Keratinocyte (primary cell): Measurements from ENCODE around the gene FUOM. TPM values are rescaled to one million over a fixed set of nuclear protein-coding genes. Genes with fewer than 3 reads are reported as not detected.

Experiments used
- DNase-seq: peaks from one replicate; pipeline ENCODE4 v3.0.0-alpha.2; 2011; ENCODE audit warnings: low read depth, missing footprints, low spot score
- FAIRE-seq: peaks from 2 replicates; lab custom pipeline; 2011; peaks lifted over from hg19 to GRCh38; lab: Jason Lieb, UNC
- H2AFZ ChIP-seq: 2 replicates; pipeline ENCODE4 v1.6.0; 2012; ENCODE audit warnings: low read length, control low read depth, inconsistent platforms; ENCODE audit not compliant: control insufficient read depth
- H3K27ac ChIP-seq: 2 replicates; pipeline ENCODE4 v1.5.1; 2011; ENCODE audit warnings: low read length; ENCODE audit not compliant: control insufficient read depth, insufficient read depth
- H3K27me3 ChIP-seq: 3 replicates; pipeline ENCODE4 v1.6.0; 2011; ENCODE audit warnings: low read length; ENCODE audit not compliant: control insufficient read depth, insufficient read depth; ENCODE audit errors: extremely low read depth
- H3K36me3 ChIP-seq, 2 experiments: 2 replicates in 1 of 2; 3 replicates in 1 of 2; pipeline ENCODE4 v1.5.1; 2011; ENCODE audit warnings: low read length in 2 of 2, mild to moderate bottlenecking in 1 of 2; ENCODE audit not compliant: control insufficient read depth in 2 of 2, insufficient read depth in 2 of 2; ENCODE audit errors: extremely low read depth in 1 of 2
- H3K4me1 ChIP-seq: 3 replicates; pipeline ENCODE4 v1.5.1; 2011; ENCODE audit warnings: low read length; ENCODE audit not compliant: control insufficient read depth, insufficient read depth; ENCODE audit errors: extremely low read depth
- H3K4me2 ChIP-seq: 3 replicates; pipeline ENCODE4 v1.6.0; 2011; ENCODE audit warnings: low read depth, low read length; ENCODE audit not compliant: control insufficient read depth, insufficient read depth; ENCODE audit errors: extremely low read depth
- H3K4me3 ChIP-seq, 3 experiments: fragments of 200-600 bp in 1 of 3; sonication (generic) in 1 of 3; 2 replicates in 2 of 3; 3 replicates in 1 of 3; pipeline ENCODE4 v1.5.1; 2011 to 2016; ENCODE audit warnings: low read length in 3 of 3, mild to moderate bottlenecking in 3 of 3, control low read depth in 2 of 3, inconsistent platforms in 1 of 3, low read depth in 1 of 3, mixed read lengths in 1 of 3, mixed run types in 1 of 3, moderate library complexity in 1 of 3; ENCODE audit not compliant: control insufficient read depth in 2 of 3, insufficient read depth in 2 of 3; ENCODE audit errors: extremely low read depth in 1 of 3
- H3K79me2 ChIP-seq: 2 replicates; pipeline ENCODE4 v1.6.0; 2012; ENCODE audit warnings: low read length; ENCODE audit not compliant: control insufficient read depth, insufficient read depth
- H3K9ac ChIP-seq: 3 replicates; pipeline ENCODE4 v1.6.0; 2011; ENCODE audit warnings: low read length; ENCODE audit not compliant: control insufficient read depth, insufficient read depth; ENCODE audit errors: extremely low read depth
- H3K9me1 ChIP-seq: 3 replicates; pipeline ENCODE4 v1.6.0; 2011; ENCODE audit warnings: low read length; ENCODE audit not compliant: control insufficient read depth, insufficient read depth; ENCODE audit errors: extremely low read depth
- H3K9me3 ChIP-seq: 2 replicates; pipeline ENCODE4 v1.5.1; 2012; ENCODE audit warnings: low read depth, low read length; ENCODE audit not compliant: control insufficient read depth
- H4K20me1 ChIP-seq: 3 replicates; pipeline ENCODE4 v1.6.0; 2011; ENCODE audit warnings: low read length; ENCODE audit not compliant: control insufficient read depth, insufficient read depth; ENCODE audit errors: extremely low read depth
- CTCF ChIP-seq, 3 experiments: IDR thresholded peaks in 1 of 3; conservative IDR thresholded peaks in 1 of 3; optimal IDR thresholded peaks in 1 of 3; 2 replicates in 2 of 3; 3 replicates in 1 of 3; pipeline versions ENCODE3 to v1.5.1; 2011; ENCODE audit warnings: low read length in 3 of 3, mild to moderate bottlenecking in 3 of 3, moderate library complexity in 2 of 3, control low read depth in 1 of 3, inconsistent platforms in 1 of 3; ENCODE audit not compliant: insufficient read depth in 2 of 3; ENCODE audit errors: extremely low read depth in 1 of 3
- EZH2 ChIP-seq: IDR thresholded peaks from one replicate; pipeline ENCODE4 v1.6.1; 2012; ENCODE audit warnings: inconsistent platforms, mild to moderate bottlenecking, low read length, moderate library complexity
- dilution Hi-C: fragments of 300-500 bp; cut with MboI; formaldehyde crosslinking; loops from one replicate; pipeline ENCODE4 v1.7.0; 2020; ENCODE audit warnings: low sequenced_read_pairs; ENCODE audit not compliant: extremely low pct_ligation_motif_present
- polyA plus RNA-seq, 5 experiments: library from polyadenylated mRNA; depleted of rRNA in 3 of 5; stranded (reverse) in 3 of 5; stranded (forward) in 1 of 5; unstranded in 1 of 5; fragments of >200 nt; gene quantifications; 1 replicate in 1 of 5; 2 replicates in 3 of 5; 3 replicates in 1 of 5; pipeline versions ENCODE4 v1.2.1 to v1.2.3, GENCODE V29; 2011 to 2012; ENCODE audit warnings: missing spikeins in 2 of 5, low read depth in 1 of 5, low replicate concordance in 1 of 5

FUOM gene
- polyA plus RNA-seq, 1 donor (not counting 4 experiments of a cell fraction or from before 2014, with no cell fraction given), result 11.3 TPM

- peak within 1 kb of the TSS; percentile 90 to 99 (median 98) for H3K4me3 ChIP-seq
- no peaks in the 10 kb centered on the region for H3K27me3 ChIP-seq
- peaks cover 38% of the 10 kb centered on the region for H3K79me2 ChIP-seq
- peaks cover 20% of the 10 kb centered on the region for H3K4me1 ChIP-seq
- dilution Hi-C loops, result no loop called here
- no peaks in the 10 kb centered on the region for H3K9me1 ChIP-seq
- DNase-seq (no peak), FAIRE-seq (no peak)
- H2AFZ ChIP-seq, result peak within 1 kb of the TSS; percentile 87
- peaks cover 11 to 23% of the 10 kb centered on the region in 2 experiments for H3K36me3 ChIP-seq
- no peaks in the 10 kb centered on the region for H4K20me1 ChIP-seq
- peak within 1 kb of the TSS; percentile 80 for H3K27ac ChIP-seq
- no peaks in the 10 kb centered on the region for H3K9me3 ChIP-seq
- H3K9ac ChIP-seq, result peak within 1 kb of the TSS; percentile 92
- TF ChIP-seq EZH2 (no peak), CTCF (optimal IDR thresholded peaks at IDR 0.05 in 1 of 3, IDR thresholded peaks at IDR 0.05 in 1 of 3, conservative IDR thresholded peaks at IDR 0.05 in 1 of 3; ENCODE audit: extremely low read depth in 1 of 3, insufficient read depth in 2 of 3, low read length in 3 of 3) (peak in 2 of 3 experiments; percentile 18 to 19)
- H3K4me2 ChIP-seq, result peak within 1 kb of the TSS; percentile 95
Measured at GRCh38 chr10:133394064-133394663, 36.3 kb upstream of the FUOM start, which contains the start of gene MTG1. Gene MTG1 (plus strand): TSS chr10:133394157. CDS start chr10:133394221, 64 bp downstream.

- H3K9ac ChIP-seq, result peak overlapping the region; percentile 92
- peak overlapping the region; percentile 58 for H3K4me2 ChIP-seq
- dilution Hi-C loops, result no loop called here
Measured at GRCh38 chr10:133393401-133394063, 35.7 kb upstream of the FUOM start.

More at GRCh38 chr10:133393401-133394063, 35.7 kb upstream of the FUOM start:
- no peaks in the 10 kb centered on the region for H3K9me1 ChIP-seq
- H3K36me3 ChIP-seq, result peaks cover 9 to 17% of the 10 kb centered on the region in 2 experiments
- DNase-seq, result no peak
- no peak overlapping the region for H3K27ac ChIP-seq
- FAIRE-seq, result no peak
- H3K79me2 ChIP-seq, result peaks cover 34% of the 10 kb centered on the region
- peak overlapping the region; percentile 4 to 99 (median 98) for H3K4me3 ChIP-seq
- no peaks in the 10 kb centered on the region for H3K9me3 ChIP-seq
- no peak for TF ChIP-seq CTCF (optimal IDR thresholded peaks at IDR 0.05 in 1 of 3, IDR thresholded peaks at IDR 0.05 in 1 of 3, conservative IDR thresholded peaks at IDR 0.05 in 1 of 3; ENCODE audit: extremely low read depth in 1 of 3, insufficient read depth in 2 of 3, low read length in 3 of 3)
- TF ChIP-seq EZH2, result no peak
- peaks cover 20% of the 10 kb centered on the region for H3K4me1 ChIP-seq
- no peaks in the 10 kb centered on the region for H4K20me1 ChIP-seq
- peak overlapping the region; percentile 33 for H2AFZ ChIP-seq
- no peaks in the 10 kb centered on the region for H3K27me3 ChIP-seq
